Pulmonary artery endothelial cell (primary cell): ENCODE results near the gene TMBIM4. TPM values are rescaled to one million over a fixed set of nuclear protein-coding genes. Genes with fewer than 3 reads are reported as not detected.
A peak's percentile ranks its signal among the peaks of the same experiment; 100 is the strongest.

Experiments used
- DNase-seq: peaks from one replicate; pipeline ENCODE4 v3.0.0-alpha.2; 2011; ENCODE audit warnings: low read depth, low spot score
- total RNA-seq: library from RNA; depleted of rRNA; stranded (reverse); fragments of >200 nt; gene quantifications from 2 replicates; pipeline ENCODE4 v1.2.3, GENCODE V29; 2014

TMBIM4 gene
- total RNA-seq, 1 donor from 2014 or later = 77.8 TPM

GRCh38 chr12:66092559-66093269 is 77.1 kb downstream of the TMBIM4 start:
- DNase-seq = no peak

GRCh38 chr12:66090157-66090556 is 79.6 kb downstream of the TMBIM4 start:
- DNase-seq = no peak

- peak; percentile 22 for DNase-seq
Observed at GRCh38 chr12:66087365-66087943, 82.3 kb downstream of the TMBIM4 start.

- DNase-seq = no peak
Observed at GRCh38 chr12:66085998-66086397, 83.8 kb downstream of the TMBIM4 start.

Other genes starting within 250 kb of the TMBIM4 start
- gene LLPH, start 39.2 kb downstream of the TMBIM4 start, total RNA-seq = 7.9 and 14.9 TPM in 2 replicates
- gene IRAK3, start 19.2 kb upstream of the TMBIM4 start, total RNA-seq = 9.4 and 15.5 TPM in 2 replicates
- gene HELB, start 132.5 kb upstream of the TMBIM4 start, total RNA-seq = 0.79 and 3.8 TPM in 2 replicates